Measurements from ENCODE around the gene ZCCHC7. TPM values are rescaled to one million over a fixed set of nuclear protein-coding genes. Genes with fewer than 3 reads are reported as not detected.

Gene ZCCHC7
- total and polyA plus RNA-seq, 10 of the 15 experiments (the other 5 are each of a cell fraction or from before 2014, with no cell fraction given) = 42.9 to 178 (median 53.3) TPM

DNA sequence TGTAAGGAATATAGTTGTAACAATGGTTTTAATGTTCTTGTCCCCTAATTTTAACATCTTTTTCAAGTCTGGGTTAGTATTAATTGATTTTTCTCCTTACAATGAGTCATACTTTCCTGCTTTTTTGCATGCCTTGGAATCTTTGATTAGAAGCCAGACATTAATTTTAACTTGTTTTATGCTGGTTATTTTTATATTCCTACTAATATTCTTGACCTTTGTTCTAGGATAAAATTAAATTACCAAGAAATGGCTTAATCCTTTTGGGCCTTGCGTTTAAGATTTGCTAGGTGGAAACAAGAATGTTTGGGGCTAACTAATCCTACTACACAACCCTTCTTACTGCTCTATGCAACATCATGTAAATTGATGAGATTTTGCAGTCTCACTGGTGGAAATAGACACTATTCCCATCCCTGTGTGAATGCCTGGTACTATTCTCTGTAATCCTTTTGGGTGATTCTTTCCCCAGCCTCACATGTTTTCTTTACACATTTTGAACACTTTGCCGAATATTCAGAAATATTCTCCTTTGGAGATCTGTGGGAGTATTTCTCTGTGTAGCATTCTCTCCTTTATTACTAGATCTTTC, 47.2 kb downstream of the ZCCHC7 start:
- Histone ChIP-seq H3K4me3 (no peak overlapping the region), H3K9ac (ENCODE audit: control insufficient read depth, insufficient read depth, low read length) (no peak overlapping the region), H3K27ac (ENCODE audit: control insufficient read depth, insufficient read depth) (no peak overlapping the region), H3K4me1 (ENCODE audit: control insufficient read depth, insufficient read depth, low read length) (peaks cover 9% of the 10 kb centered on the region), H2AFZ (ENCODE audit: control insufficient read depth, low read depth, low read length) (no peak overlapping the region), H3K4me2 (ENCODE audit: control insufficient read depth, insufficient read depth) (no peak overlapping the region), H3K27me3 (replicated peaks in 1 of 2; ENCODE audit: control insufficient read depth in 2 of 2, insufficient read depth in 2 of 2, low read length in 1 of 2) (no peaks in the 10 kb centered on the region), H4K20me1 (ENCODE audit: control insufficient read depth, insufficient read depth) (no peaks in the 10 kb centered on the region), H3K9me3 (replicated peaks; ENCODE audit: control insufficient read depth, insufficient read depth, low read length) (no peaks in the 10 kb centered on the region; the same call in 2 of the 3 replicates), H3K79me2 (ENCODE audit: control insufficient read depth, insufficient read depth, low read length) (peaks cover 7% of the 10 kb centered on the region), H3K36me3 (ENCODE audit: control insufficient read depth in 2 of 2, insufficient read depth in 2 of 2, low read length in 1 of 2) (peaks cover under 1 to 11% of the 10 kb centered on the region in 2 experiments; a peak in 3 of 4 replicates)
- no TSS peak for BruUV-seq (replicated peaks)
- CTCF ChIA-PET = no interaction called here
- ATAC-seq (no peak), FAIRE-seq (no peak), DNase-seq (ENCODE audit: low read depth, low spot score) (no peak)
- in situ Hi-C loops (cut with MboI) (no loop called here), intact Hi-C loops (cut with micrococcal nuclease; ENCODE audit: unreplicated experiment) (no loop called here)
- SMC1A ChIA-PET (ENCODE audit: uncharacterized antibody, unreplicated experiment) = no interaction called here
- RAD21 ChIA-PET (ENCODE audit: unreplicated experiment) = interaction anchor here (2.1 kb wide), 1 partner anchor 21 kb away, joined by 5 read pairs; no protein-coding TSS in a partner anchor
- 95% methylated on average over 2 of the region's 2 CpGs for WGBS (ENCODE audit: insufficient coverage, insufficient replicate concordance, low lambda C conversion rate, missing lambda C conversion rate)
- POLR2A ChIA-PET = no interaction called here
- TF ChIP-seq EP300 (IDR thresholded peaks at IDR 0.05; ENCODE audit: borderline replicate concordance in 1 of 2, control insufficient read depth in 1 of 2, low read depth in 2 of 2, low read length in 2 of 2) (no peak), NR2C1 (IDR thresholded peaks at IDR 0.05) (no peak), WRNIP1 (IDR thresholded peaks at IDR 0.05; ENCODE audit: borderline replicate concordance, low read depth, low read length) (no peak), DPF2 (IDR thresholded peaks at IDR 0.05) (no peak), ETV6 (conservative IDR thresholded peaks at IDR 0.05 in 1 of 2, IDR thresholded peaks at IDR 0.05 in 1 of 2; ENCODE audit: borderline replicate concordance in 1 of 2, low read depth in 1 of 2) (no peak), ZBTB11 (CRISPR knock-in tag; IDR thresholded peaks at IDR 0.05) (no peak), KLF5 (IDR thresholded peaks at IDR 0.05; ENCODE audit: partially characterized antibody) (no peak), RFX5 (IDR thresholded peaks at IDR 0.05; ENCODE audit: low read depth, low read length) (no peak), MEF2A (IDR thresholded peaks at IDR 0.05; ENCODE audit: insufficient read depth, low read depth, low read length) (no peak), ZNF384 (IDR thresholded peaks at IDR 0.05; ENCODE audit: borderline replicate concordance, low read depth, low read length) (no peak)
- TF ChIP-seq, protein P1, sequence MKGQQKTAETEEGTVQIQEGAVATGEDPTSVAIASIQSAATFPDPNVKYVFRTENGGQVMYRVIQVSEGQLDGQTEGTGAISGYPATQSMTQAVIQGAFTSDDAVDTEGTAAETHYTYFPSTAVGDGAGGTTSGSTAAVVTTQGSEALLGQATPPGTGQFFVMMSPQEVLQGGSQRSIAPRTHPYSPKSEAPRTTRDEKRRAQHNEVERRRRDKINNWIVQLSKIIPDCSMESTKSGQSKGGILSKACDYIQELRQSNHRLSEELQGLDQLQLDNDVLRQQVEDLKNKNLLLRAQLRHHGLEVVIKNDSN (IDR thresholded peaks at IDR 0.05; ENCODE audit: borderline replicate concordance, extremely low read length, insufficient read depth, low read depth, low read length) = no peak
- TF ChIP-seq, protein P2, sequence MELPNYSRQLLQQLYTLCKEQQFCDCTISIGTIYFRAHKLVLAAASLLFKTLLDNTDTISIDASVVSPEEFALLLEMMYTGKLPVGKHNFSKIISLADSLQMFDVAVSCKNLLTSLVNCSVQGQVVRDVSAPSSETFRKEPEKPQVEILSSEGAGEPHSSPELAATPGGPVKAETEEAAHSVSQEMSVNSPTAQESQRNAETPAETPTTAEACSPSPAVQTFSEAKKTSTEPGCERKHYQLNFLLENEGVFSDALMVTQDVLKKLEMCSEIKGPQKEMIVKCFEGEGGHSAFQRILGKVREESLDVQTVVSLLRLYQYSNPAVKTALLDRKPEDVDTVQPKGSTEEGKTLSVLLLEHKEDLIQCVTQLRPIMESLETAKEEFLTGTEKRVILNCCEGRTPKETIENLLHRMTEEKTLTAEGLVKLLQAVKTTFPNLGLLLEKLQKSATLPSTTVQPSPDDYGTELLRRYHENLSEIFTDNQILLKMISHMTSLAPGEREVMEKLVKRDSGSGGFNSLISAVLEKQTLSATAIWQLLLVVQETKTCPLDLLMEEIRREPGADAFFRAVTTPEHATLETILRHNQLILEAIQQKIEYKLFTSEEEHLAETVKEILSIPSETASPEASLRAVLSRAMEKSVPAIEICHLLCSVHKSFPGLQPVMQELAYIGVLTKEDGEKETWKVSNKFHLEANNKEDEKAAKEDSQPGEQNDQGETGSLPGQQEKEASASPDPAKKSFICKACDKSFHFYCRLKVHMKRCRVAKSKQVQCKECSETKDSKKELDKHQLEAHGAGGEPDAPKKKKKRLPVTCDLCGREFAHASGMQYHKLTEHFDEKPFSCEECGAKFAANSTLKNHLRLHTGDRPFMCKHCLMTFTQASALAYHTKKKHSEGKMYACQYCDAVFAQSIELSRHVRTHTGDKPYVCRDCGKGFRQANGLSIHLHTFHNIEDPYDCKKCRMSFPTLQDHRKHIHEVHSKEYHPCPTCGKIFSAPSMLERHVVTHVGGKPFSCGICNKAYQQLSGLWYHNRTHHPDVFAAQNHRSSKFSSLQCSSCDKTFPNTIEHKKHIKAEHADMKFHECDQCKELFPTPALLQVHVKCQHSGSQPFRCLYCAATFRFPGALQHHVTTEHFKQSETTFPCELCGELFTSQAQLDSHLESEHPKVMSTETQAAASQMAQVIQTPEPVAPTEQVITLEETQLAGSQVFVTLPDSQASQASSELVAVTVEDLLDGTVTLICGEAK (IDR thresholded peaks at IDR 0.05; ENCODE audit: borderline replicate concordance) = no peak

Measured in GM12878 (cell line).